GOT3 (cell line): ENCODE data around the gene DNAJC16.
"Not testable (repeated sequence)": the region's sequence is repeated elsewhere in the genome, so short reads cannot be mapped to it uniquely, and the experiment has no call there.

ENCODE experiments used
- DNase-seq: peaks from one replicate; lab custom pipeline; 2025; ENCODE audit warnings: mixed read lengths; lab: John Stamatoyannopoulos, UW

The DNAJC16 gene

DNA sequence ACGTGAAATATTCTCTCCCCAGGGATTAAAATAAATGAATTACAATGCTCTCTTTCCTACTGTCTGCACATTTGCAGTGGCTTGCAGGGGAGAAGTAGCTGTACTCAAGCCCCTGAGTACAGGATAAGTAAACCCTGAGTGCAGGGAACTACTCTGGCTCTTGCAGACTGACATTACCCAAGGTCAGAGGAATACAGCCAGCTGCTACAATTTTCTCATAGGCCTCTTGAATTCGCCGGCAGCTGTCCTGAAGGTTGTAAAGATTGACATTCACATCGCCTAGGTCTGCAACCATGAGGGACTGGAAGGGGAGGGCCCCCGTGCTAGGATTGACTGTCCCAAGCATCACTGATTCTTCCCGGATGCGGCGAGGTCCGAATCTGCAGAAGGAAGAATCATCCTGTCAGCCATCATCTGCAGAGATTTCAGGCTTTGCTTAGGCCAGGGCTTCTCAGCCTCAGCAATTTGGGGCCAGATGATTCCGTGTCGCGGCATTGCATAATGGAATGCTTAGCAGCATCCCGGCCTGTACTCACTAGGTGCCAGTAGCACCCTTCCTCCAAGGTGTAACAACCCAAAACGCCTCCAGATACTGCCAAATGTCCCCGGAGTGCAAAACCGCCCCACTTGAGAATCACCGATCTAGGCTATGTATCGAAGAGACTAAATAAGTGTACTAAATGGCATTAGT lies 56.5 kb downstream of the DNAJC16 start:
- DNase-seq: no peak

GRCh38 chr1:15584489-15585363 lies 58.1 kb downstream of the DNAJC16 start, which contains the start of gene AGMAT:
AGMAT (minus strand) TSS chr1:15585051; CDS start chr1:15584967, 84 bp downstream.
- DNase-seq: no peak

DNA sequence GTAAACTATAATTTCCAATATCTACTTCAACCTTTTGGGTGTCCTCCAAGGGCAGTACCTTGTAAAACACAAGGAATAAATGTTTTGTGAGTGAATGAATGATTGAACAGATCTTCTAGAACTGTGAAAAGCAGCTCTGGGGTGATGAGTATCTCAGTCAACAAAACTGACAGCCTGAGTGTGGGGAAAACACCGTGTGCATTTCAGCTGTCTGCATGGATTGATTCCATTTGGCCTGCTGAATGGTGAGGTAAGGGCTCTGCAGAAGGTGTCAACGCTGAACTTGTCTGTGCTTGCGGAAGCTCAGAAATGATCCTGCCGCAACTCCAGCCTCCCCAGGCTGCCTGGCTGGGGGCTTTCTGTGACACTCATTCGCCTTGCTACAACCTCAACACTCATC lies 65.6 kb downstream of the DNAJC16 start:
- no peak for DNase-seq

- DNase-seq: no peak
Observed at GRCh38 chr1:15595809-15596617, 69.4 kb downstream of the DNAJC16 start.

DNA sequence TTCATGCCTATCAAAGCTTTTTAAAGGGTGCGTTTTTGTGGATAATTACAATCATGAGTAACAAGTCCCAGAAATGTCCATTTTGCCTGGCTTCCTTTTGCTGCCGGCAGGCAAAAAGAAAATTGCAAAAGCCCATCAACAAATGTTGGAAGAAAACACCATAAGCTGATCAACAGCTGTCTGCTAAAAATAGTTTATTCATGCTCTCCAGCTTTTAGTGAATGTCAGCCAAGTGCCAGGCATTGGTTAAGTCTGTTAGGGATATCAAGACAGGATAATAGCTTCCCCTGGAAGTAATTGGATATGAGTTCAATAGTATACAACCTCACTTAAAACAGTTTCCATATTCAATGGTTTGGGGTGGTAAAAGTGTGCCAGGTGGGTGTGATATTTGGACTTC lies 71.8 kb downstream of the DNAJC16 start:
- DNase-seq: no peak

- peak; percentile 83 for DNase-seq
Observed at GRCh38 chr1:15603050-15603965, 76.7 kb downstream of the DNAJC16 start.

GRCh38 chr1:15603966-15604282 lies 77.3 kb downstream of the DNAJC16 start:
- DNase-seq: not testable (repeated sequence)

GRCh38 chr1:15604400-15604799 lies 77.8 kb downstream of the DNAJC16 start:
- not testable (repeated sequence) for DNase-seq

- no peak for DNase-seq
Observed at GRCh38 chr1:15605398-15606383, 79.0 kb downstream of the DNAJC16 start.

DNA sequence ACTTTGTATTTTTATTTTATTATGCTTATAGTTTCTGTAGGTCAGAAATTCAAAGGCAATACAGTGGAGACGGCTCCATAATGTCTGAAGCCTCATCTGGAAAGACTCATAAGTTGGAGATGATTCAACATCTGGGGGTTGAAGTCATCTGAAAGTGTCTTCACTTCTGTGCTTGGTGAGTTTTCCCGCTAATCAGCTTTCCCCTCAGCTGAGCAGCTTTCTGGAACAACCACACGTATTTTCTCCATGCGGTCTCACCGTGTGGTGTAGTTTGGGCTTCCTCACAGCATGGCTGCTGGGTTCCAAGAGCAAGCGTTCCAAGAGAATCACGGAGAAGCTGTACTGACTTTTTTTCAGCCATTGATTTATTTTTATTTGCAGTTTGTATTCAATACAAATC lies 83.0 kb downstream of the DNAJC16 start:
- DNase-seq: no peak

- DNase-seq: no peak
Observed at GRCh38 chr1:15610167-15610566, 83.5 kb downstream of the DNAJC16 start.

GRCh38 chr1:15616373-15617172 lies 89.9 kb downstream of the DNAJC16 start:
- DNase-seq: no peak

DNA sequence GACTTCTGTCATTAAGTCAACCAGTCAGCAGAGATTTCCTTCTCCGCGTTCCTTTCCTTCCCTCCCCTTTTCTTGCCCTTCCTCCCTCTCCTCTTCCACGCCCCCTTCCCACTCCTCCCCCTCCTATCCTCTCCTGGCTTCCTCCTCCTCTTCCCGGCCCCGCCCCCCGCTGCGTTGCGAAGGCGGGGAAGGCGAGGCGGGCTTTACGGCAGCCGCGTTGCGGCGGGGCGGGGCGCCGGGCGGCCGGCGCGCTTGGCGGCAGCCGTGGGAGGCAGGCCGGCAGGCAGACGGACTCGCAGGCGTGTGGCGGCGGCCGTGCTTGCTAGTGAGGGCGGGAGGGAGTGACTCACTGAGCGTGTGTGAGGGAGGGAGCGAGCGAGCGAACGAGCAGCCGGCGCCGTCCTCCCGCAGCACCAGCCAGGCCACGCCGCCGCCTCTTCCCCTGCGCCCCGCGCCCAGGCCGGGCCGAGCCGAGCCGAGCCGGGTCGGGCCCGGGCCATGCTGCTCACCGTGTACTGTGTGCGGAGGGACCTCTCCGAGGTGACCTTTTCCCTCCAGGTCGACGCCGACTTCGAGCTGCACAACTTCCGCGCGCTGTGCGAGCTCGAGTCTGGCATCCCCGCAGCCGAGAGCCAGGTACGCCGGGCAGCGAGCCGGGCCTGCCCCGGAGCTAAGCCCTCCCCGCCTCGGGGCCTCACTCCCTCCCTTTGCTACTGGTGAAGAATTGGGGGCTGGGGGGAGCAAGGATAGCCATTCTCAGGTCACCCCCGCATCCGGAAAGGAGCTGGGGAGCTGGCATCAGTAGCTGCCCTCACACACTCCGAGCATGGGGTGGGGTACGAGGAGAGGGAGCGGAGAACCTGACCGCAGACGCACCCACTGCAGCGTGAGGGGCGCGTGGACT lies 90.8 kb downstream of the DNAJC16 start, which contains the start of gene DDI2:
Gene DDI2 (plus strand): TSS at position 286 of the 904 bp plus-strand sequence. CDS start 213 bp downstream, at position 499.
- peak; percentile 93 for DNase-seq

- no peak for DNase-seq
Observed at GRCh38 chr1:15618077-15618654, 91.5 kb downstream of the DNAJC16 start.

- no peak for DNase-seq
Observed at GRCh38 chr1:15618655-15619525, 92.2 kb downstream of the DNAJC16 start.

DNA sequence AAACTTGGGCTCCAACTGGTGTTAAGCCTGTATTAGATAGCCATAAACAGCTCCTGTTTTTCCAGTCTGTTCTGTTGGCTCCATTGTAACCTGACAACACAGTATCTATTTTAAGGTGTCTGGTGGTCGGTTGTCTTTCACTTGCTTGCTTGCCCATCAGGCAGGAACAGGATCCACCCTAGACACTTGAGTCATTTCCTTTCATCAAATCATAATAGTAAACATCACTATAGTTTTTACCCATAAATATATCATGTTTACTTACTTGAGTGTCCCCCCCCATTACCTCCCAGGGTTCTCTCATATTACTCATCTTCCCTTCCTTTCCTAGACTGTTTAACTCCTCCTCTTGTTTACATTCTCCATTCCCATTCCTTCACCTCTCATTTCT lies 93.5 kb downstream of the DNAJC16 start:
- no peak for DNase-seq
